Fibroblast of lung (primary cell): ENCODE data around the gene RPL34.

ENCODE experiments used
- EZH2 ChIP-seq: IDR thresholded peaks from 2 replicates; pipeline ENCODE4 v1.5.1; 2012; ENCODE audit warnings: low read length, control low read depth, mild to moderate bottlenecking; ENCODE audit errors: missing control alignments
- TF ChIP-seq, protein P1 (sequence below), 2 donors: IDR thresholded peaks in 1 of 2; conservative IDR thresholded peaks in 1 of 2; 1 replicate in 1 of 2; 2 replicates in 1 of 2; pipeline ENCODE4 v1.5.1; 2011 to 2012; ENCODE audit warnings: low read length in 2 of 2, control low read depth in 1 of 2, inconsistent platforms in 1 of 2, low read depth in 1 of 2, mild to moderate bottlenecking in 1 of 2

DNA sequence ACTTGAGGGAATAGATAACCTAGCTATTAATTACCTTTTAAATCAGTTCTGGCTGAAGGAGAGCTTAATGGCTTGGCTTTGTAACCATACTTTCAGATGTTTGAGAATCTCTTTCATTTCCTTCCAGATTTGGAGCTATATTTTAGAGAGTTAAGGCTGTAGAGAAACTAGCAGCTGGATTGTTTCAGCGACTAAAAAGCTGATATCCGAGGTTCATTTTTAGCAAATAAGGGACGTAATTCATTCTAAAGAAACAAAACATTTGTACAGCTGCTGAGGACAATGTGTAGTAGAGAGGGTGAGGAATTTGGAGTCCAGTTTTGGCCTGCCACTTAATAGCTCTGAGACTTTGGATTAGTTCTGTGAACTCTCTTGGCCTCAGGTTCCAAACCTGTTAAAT, 42.3 kb downstream of the RPL34 start:
- TF ChIP-seq, protein P1, sequence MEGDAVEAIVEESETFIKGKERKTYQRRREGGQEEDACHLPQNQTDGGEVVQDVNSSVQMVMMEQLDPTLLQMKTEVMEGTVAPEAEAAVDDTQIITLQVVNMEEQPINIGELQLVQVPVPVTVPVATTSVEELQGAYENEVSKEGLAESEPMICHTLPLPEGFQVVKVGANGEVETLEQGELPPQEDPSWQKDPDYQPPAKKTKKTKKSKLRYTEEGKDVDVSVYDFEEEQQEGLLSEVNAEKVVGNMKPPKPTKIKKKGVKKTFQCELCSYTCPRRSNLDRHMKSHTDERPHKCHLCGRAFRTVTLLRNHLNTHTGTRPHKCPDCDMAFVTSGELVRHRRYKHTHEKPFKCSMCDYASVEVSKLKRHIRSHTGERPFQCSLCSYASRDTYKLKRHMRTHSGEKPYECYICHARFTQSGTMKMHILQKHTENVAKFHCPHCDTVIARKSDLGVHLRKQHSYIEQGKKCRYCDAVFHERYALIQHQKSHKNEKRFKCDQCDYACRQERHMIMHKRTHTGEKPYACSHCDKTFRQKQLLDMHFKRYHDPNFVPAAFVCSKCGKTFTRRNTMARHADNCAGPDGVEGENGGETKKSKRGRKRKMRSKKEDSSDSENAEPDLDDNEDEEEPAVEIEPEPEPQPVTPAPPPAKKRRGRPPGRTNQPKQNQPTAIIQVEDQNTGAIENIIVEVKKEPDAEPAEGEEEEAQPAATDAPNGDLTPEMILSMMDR (conservative IDR thresholded peaks at IDR 0.05 in 1 of 2, IDR thresholded peaks at IDR 0.05 in 1 of 2; ENCODE audit: low read depth in 1 of 2, low read length in 2 of 2), result no peak
- no peak for TF ChIP-seq EZH2
